GM12872 (cell line): ENCODE results near the gene GTPBP3.
A peak's percentile ranks its signal among the peaks of the same experiment; 100 is the strongest.

Experiments used
- CTCF ChIP-seq: IDR thresholded peaks from 3 replicates; pipeline ENCODE4 v1.5.1; 2011; ENCODE audit warnings: low read depth, mild to moderate bottlenecking, low read length, moderate library complexity; ENCODE audit not compliant: insufficient read depth

GTPBP3 gene

GRCh38 chr19:17379221-17379631 is 41.9 kb downstream of the GTPBP3 start:
- TF ChIP-seq CTCF, result no peak

GRCh38 chr19:17380426-17381138 is 43.2 kb downstream of the GTPBP3 start:
- no peak for TF ChIP-seq CTCF

- peak; percentile 99 for TF ChIP-seq CTCF
These were observed 48.7 kb downstream of the GTPBP3 start for GRCh38 chr19:17385878-17386611.

GRCh38 chr19:17389288-17389687 is 51.9 kb downstream of the GTPBP3 start:
- TF ChIP-seq CTCF, result no peak

GRCh38 chr19:17389957-17390664 is 52.8 kb downstream of the GTPBP3 start:
- 0 out of 3 replicates have a peak, but pooled peaks have one; percentile 6 for TF ChIP-seq CTCF

GRCh38 chr19:17390665-17391370 is 53.5 kb downstream of the GTPBP3 start:
- peak; percentile 75 for TF ChIP-seq CTCF
